ENCODE measurements around the gene DISC1.

GRCh38 chr1:231707407-231707806, 80.8 kb downstream of the DISC1 start:
- TF ChIP-seq POLR2A (IDR thresholded peaks at IDR 0.05): no peak
- TF ChIP-seq CTCF (IDR thresholded peaks at IDR 0.05): no peak
- TF ChIP-seq POLR2AphosphoS5 (IDR thresholded peaks at IDR 0.05): no peak
